H9 (cell line): Measurements from ENCODE around the gene NR2F2. TPM values are rescaled to one million over a fixed set of nuclear protein-coding genes. Genes with fewer than 3 reads are reported as not detected.

ENCODE experiments used
- DNase-seq: peaks from one replicate; pipeline ENCODE4 v3.0.0-alpha.2; 2017
- H2AFZ ChIP-seq: one replicate; pipeline ENCODE4 v1.6.1; 2013; ENCODE audit warnings: mild to moderate bottlenecking, low read length, control low read depth, moderate library complexity
- H2AK5ac ChIP-seq: 2 replicates; pipeline ENCODE4 v1.6.1; 2013; ENCODE audit warnings: low read length, control low read depth, mixed read lengths; ENCODE audit not compliant: insufficient read length
- H2BK120ac ChIP-seq: one replicate; pipeline ENCODE4 v1.6.1; 2013; ENCODE audit warnings: low read depth, mild to moderate bottlenecking, low read length, control low read depth, inconsistent platforms; ENCODE audit not compliant: poor library complexity, severe bottlenecking
- H2BK12ac ChIP-seq: 2 replicates; pipeline ENCODE4 v1.6.1; 2013; ENCODE audit warnings: low read length, control low read depth, mixed read lengths, low read depth; ENCODE audit not compliant: insufficient read length
- H2BK15ac ChIP-seq: 2 replicates; pipeline ENCODE4 v1.6.1; 2013; ENCODE audit warnings: low read depth, low read length, control low read depth
- H2BK20ac ChIP-seq: one replicate; pipeline ENCODE4 v1.6.1; 2013; ENCODE audit warnings: low read depth, mild to moderate bottlenecking, low read length, control low read depth, inconsistent platforms; ENCODE audit not compliant: poor library complexity, severe bottlenecking
- H2BK5ac ChIP-seq: 2 replicates; pipeline ENCODE4 v1.6.1; 2013; ENCODE audit warnings: low read length, control low read depth, mixed read lengths; ENCODE audit not compliant: insufficient read length
- H3K14ac ChIP-seq: 2 replicates; pipeline ENCODE4 v1.6.1; 2013; ENCODE audit warnings: low read length, control low read depth; ENCODE audit not compliant: insufficient read depth
- H3K18ac ChIP-seq: 2 replicates; pipeline ENCODE4 v1.6.1; 2013; ENCODE audit warnings: low read depth, mild to moderate bottlenecking, mixed read lengths, low read length, control low read depth; ENCODE audit not compliant: insufficient read length
- H3K23ac ChIP-seq: 2 replicates; pipeline ENCODE4 v1.6.1; 2013; ENCODE audit warnings: low read length, control low read depth, mixed read lengths, low read depth; ENCODE audit not compliant: insufficient read length
- H3K23me2 ChIP-seq: 2 replicates; pipeline ENCODE4 v1.6.1; 2013; ENCODE audit warnings: low read depth, mild to moderate bottlenecking, mixed read lengths, low read length, control low read depth; ENCODE audit not compliant: insufficient read length, poor library complexity, severe bottlenecking
- H3K27ac ChIP-seq: 2 replicates; pipeline ENCODE4 v1.5.1; 2013; ENCODE audit warnings: low read length, control low read depth, mixed read lengths, low read depth; ENCODE audit not compliant: insufficient read length
- H3K27me3 ChIP-seq: 2 replicates; pipeline ENCODE4 v1.6.1; 2013; ENCODE audit warnings: low read length, control low read depth, inconsistent platforms; ENCODE audit not compliant: insufficient read depth
- H3K4ac ChIP-seq: 2 replicates; pipeline ENCODE4 v1.6.1; 2013; ENCODE audit warnings: low read depth, mild to moderate bottlenecking, control low read depth, inconsistent platforms, low read length, moderate library complexity
- H3K4me1 ChIP-seq: 2 replicates; pipeline ENCODE4 v1.6.1; 2013; ENCODE audit warnings: low read length, control low read depth, inconsistent platforms; ENCODE audit not compliant: insufficient read depth
- H3K4me2 ChIP-seq: 2 replicates; pipeline ENCODE4 v1.6.1; 2013; ENCODE audit warnings: low read length, control low read depth, mixed read lengths; ENCODE audit not compliant: insufficient read length, insufficient read depth
- H3K56ac ChIP-seq: 2 replicates; pipeline ENCODE4 v1.6.1; 2013; ENCODE audit warnings: low read depth, mild to moderate bottlenecking, mixed read lengths, low read length, control low read depth; ENCODE audit not compliant: insufficient read length
- H3K79me1 ChIP-seq: 2 replicates; pipeline ENCODE4 v1.6.1; 2013; ENCODE audit warnings: low read depth, mild to moderate bottlenecking, moderate library complexity, low read length, control low read depth, inconsistent platforms; ENCODE audit not compliant: insufficient read depth, poor library complexity, severe bottlenecking
- H3K79me2 ChIP-seq: 2 replicates; pipeline ENCODE4 v1.6.1; 2013; ENCODE audit warnings: low read length, control low read depth, inconsistent platforms; ENCODE audit not compliant: insufficient read depth
- H3K9ac ChIP-seq: 2 replicates; pipeline ENCODE4 v1.6.1; 2013; ENCODE audit warnings: low read length, control low read depth, mixed read lengths; ENCODE audit not compliant: insufficient read length; ENCODE audit errors: extremely low read depth
- H3K9me3 ChIP-seq: one replicate; pipeline ENCODE4 v1.6.1; 2013; ENCODE audit warnings: low read depth, low read length, inconsistent platforms; ENCODE audit not compliant: control insufficient read depth
- H3T11ph ChIP-seq: one replicate; pipeline ENCODE4 v1.6.1; 2013; ENCODE audit warnings: mild to moderate bottlenecking, low read length, control low read depth, inconsistent platforms
- H4K20me1 ChIP-seq: one replicate; pipeline ENCODE4 v1.6.1; 2013; ENCODE audit not compliant: control insufficient read depth, insufficient read length, insufficient read depth
- H4K5ac ChIP-seq: 2 replicates; pipeline ENCODE4 v1.6.1; 2013; ENCODE audit warnings: low read depth, mild to moderate bottlenecking, mixed read lengths, low read length, control low read depth; ENCODE audit not compliant: insufficient read length
- H4K8ac ChIP-seq: replicated peaks from 2 replicates; pipeline ENCODE4 v1.6.1; 2013; ENCODE audit warnings: low read length, control low read depth, mixed read lengths, low read depth; ENCODE audit not compliant: insufficient read length
- H4K91ac ChIP-seq: 2 replicates; pipeline ENCODE4 v1.6.1; 2013; ENCODE audit warnings: low read depth, mild to moderate bottlenecking, moderate library complexity, mixed read lengths, low read length, control low read depth; ENCODE audit not compliant: insufficient read length
- H3K27ac Mint-ChIP-seq, 3 experiments: 2 replicates in 2 of 3; 3 replicates in 1 of 3; pipeline ENCODE4 v1.8.0; 2020 to 2021; ENCODE audit warnings: mixed read lengths in 3 of 3, mild to moderate bottlenecking in 1 of 3, moderate library complexity in 1 of 3
- H3K27me3 Mint-ChIP-seq: 2 replicates; pipeline ENCODE4 v1.8.0; 2021; ENCODE audit warnings: low read depth, mild to moderate bottlenecking, moderate library complexity, mixed read lengths
- H3K36me3 Mint-ChIP-seq, 3 experiments: 2 replicates in 2 of 3; 3 replicates in 1 of 3; pipeline ENCODE4 v1.8.0; 2020 to 2021; ENCODE audit warnings: low read depth in 3 of 3, mixed read lengths in 3 of 3; ENCODE audit not compliant: insufficient read depth in 1 of 3
- H3K4me1 Mint-ChIP-seq, 2 experiments: 2 replicates each; pipeline ENCODE4 v1.8.0; 2020; ENCODE audit warnings: mixed read lengths in 2 of 2
- H3K4me3 Mint-ChIP-seq, 2 experiments: 2 replicates in 1 of 2; 3 replicates in 1 of 2; pipeline ENCODE4 v1.8.0; 2020 to 2021; ENCODE audit warnings: mild to moderate bottlenecking in 2 of 2, mixed read lengths in 2 of 2, moderate library complexity in 1 of 2
- H3K9me3 Mint-ChIP-seq, 2 experiments: 2 replicates in 1 of 2; 3 replicates in 1 of 2; pipeline ENCODE4 v1.8.0; 2020; ENCODE audit warnings: mild to moderate bottlenecking in 2 of 2, mixed read lengths in 2 of 2, moderate library complexity in 1 of 2
- WGBS: extraction: QIAGEN DNeasy Blood & Tissue Kit; methylation state at CpG from one replicate; pipeline ENCODE4 v1.1.7; 2013; ENCODE audit warnings: missing lambda C conversion rate, low lambda C conversion rate, mixed read lengths; ENCODE audit not compliant: insufficient read length; ENCODE audit errors: extremely low coverage; 5-methylcytosine and 5-hydroxymethylcytosine counted together
- total RNA-seq: library from RNA; stranded (reverse); gene quantifications from 2 replicates; pipeline ENCODE4 v1.2.1, GENCODE V29; 2021
- TF ChIP-seq, protein P1 (sequence below): fragments of 200-600 bp; sonication (generic); conservative IDR thresholded peaks from 3 replicates; pipeline ENCODE4 v1.8.0; 2021; ENCODE audit warnings: antibody characterized with exemption, mild to moderate bottlenecking

The NR2F2 gene
- total RNA-seq, 1 experiment from 2014 or later, result 0.24 TPM

- Histone ChIP-seq H2BK20ac (no peak overlapping the region), H2AK5ac (no peak overlapping the region), H4K5ac (no peak overlapping the region), H3K9me3 (peaks cover 4% of the 10 kb centered on the region), H3K56ac (no peak overlapping the region), H3K4me2 (no peak overlapping the region), H3K79me1 (no peaks in the 10 kb centered on the region), H3K27me3 (no peaks in the 10 kb centered on the region), H3K27ac (no peak overlapping the region), H3K4ac (no peak overlapping the region), H2AFZ (no peak overlapping the region), H3T11ph (no peak overlapping the region), H2BK120ac (no peak overlapping the region), H4K8ac (no peak overlapping the region), H3K23me2 (no peaks in the 10 kb centered on the region), H4K91ac (no peak overlapping the region), H4K20me1 (no peaks in the 10 kb centered on the region), H2BK5ac (no peak overlapping the region), H3K18ac (no peak overlapping the region), H3K9ac (no peak overlapping the region), H3K14ac (no peak overlapping the region), H2BK15ac (no peak overlapping the region), H2BK12ac (no peak overlapping the region), H3K4me1 (peaks cover 8% of the 10 kb centered on the region), H3K79me2 (no peaks in the 10 kb centered on the region), H3K23ac (no peak overlapping the region)
- DNase-seq, result no peak
- peaks cover 7 to 18% (median 9%) of the 10 kb centered on the region in 3 experiments for H3K36me3 Mint-ChIP-seq
- WGBS, result no CpG with 5 or more reads among the region's 9 CpGs
- peaks cover 27 to 28% of the 10 kb centered on the region in 2 experiments for H3K4me1 Mint-ChIP-seq
- no peak overlapping the region for H3K27ac Mint-ChIP-seq
- TF ChIP-seq, protein P1, sequence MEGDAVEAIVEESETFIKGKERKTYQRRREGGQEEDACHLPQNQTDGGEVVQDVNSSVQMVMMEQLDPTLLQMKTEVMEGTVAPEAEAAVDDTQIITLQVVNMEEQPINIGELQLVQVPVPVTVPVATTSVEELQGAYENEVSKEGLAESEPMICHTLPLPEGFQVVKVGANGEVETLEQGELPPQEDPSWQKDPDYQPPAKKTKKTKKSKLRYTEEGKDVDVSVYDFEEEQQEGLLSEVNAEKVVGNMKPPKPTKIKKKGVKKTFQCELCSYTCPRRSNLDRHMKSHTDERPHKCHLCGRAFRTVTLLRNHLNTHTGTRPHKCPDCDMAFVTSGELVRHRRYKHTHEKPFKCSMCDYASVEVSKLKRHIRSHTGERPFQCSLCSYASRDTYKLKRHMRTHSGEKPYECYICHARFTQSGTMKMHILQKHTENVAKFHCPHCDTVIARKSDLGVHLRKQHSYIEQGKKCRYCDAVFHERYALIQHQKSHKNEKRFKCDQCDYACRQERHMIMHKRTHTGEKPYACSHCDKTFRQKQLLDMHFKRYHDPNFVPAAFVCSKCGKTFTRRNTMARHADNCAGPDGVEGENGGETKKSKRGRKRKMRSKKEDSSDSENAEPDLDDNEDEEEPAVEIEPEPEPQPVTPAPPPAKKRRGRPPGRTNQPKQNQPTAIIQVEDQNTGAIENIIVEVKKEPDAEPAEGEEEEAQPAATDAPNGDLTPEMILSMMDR, result no peak
- no peak overlapping the region for H3K4me3 Mint-ChIP-seq
- peaks cover 21% of the 10 kb centered on the region in 2 experiments for H3K9me3 Mint-ChIP-seq
- H3K27me3 Mint-ChIP-seq, result peaks cover 9% of the 10 kb centered on the region
Measured at GRCh38 chr15:96296264-96296663, 34.2 kb upstream of the NR2F2 start.
